Measurements from ENCODE around the gene MSH3.
"Not testable (repeated sequence)": the region's sequence is repeated elsewhere in the genome, so short reads cannot be mapped to it uniquely, and the experiment has no call there.

Gene MSH3

DNA sequence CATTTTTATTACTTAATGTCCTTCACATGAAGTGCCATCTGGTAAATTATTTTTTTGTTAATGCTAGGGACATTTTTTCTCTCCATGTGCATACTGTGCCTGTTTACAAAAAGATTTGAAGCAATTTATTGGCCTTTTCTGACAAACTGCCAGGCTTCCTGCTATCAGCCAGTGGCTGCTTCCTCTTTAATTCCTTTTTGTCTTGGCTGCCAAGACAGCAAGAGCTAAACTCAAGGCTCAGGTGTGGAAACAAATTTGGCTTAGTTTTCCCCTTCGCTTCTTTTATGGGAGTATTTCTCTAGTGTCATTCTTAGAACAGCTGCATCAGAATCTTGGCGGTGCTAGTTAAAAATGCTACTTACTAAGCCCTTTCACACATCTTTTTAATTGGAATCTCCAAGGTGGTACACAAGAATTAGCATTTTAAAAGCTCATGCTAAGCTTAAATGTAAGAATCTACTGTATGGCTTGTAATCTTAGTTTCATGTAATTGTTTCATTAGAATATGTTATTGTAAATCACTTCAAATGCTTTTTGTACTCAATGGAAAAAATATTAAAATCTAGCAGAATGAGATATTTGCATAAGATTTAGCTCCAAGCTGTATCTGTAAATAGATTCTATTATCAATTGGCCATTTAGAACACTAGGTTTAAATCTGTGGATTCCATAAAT, 171.5 kb downstream of the MSH3 start:
- Mint-ChIP-seq H3K9me3 (peaks cover 28% of the 10 kb centered on the region), H3K36me3 (ENCODE audit: low read depth) (peaks cover 72% of the 10 kb centered on the region), H3K4me3 (no peak overlapping the region), H3K4me1 (no peaks in the 10 kb centered on the region), H3K27me3 (no peaks in the 10 kb centered on the region), H3K27ac (no peak overlapping the region)
- DNase-seq (no peak), ATAC-seq (no peak)

DNA sequence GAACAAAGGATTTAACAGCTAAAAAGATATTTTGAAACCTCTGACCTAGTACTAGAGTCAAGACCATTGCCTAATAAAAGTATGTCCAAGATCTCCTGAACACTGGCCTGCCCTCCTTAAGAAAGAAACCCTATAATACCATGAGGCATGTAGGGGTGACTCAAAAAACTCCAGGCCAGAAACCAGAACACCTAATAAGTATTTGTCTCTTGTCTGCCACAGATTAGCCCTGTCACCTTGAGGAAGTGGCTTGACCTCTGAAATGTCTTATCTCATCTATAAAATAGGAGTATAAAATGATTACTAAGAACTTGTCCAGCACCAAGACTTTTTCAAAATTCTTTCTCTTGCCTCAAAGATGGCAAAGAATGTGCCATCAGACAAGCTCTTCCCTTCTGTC, 180.3 kb downstream of the MSH3 start:
- Mint-ChIP-seq H3K4me3 (no peak overlapping the region), H3K36me3 (ENCODE audit: low read depth) (peaks cover 26% of the 10 kb centered on the region), H3K27ac (no peak overlapping the region), H3K4me1 (peaks cover 31% of the 10 kb centered on the region), H3K9me3 (peaks cover 2% of the 10 kb centered on the region), H3K27me3 (no peaks in the 10 kb centered on the region)
- DNase-seq (no peak), ATAC-seq (no peak)

- DNase-seq = no peak
Measured at GRCh38 chr5:80835128-80835527, 180.7 kb downstream of the MSH3 start.

DNA sequence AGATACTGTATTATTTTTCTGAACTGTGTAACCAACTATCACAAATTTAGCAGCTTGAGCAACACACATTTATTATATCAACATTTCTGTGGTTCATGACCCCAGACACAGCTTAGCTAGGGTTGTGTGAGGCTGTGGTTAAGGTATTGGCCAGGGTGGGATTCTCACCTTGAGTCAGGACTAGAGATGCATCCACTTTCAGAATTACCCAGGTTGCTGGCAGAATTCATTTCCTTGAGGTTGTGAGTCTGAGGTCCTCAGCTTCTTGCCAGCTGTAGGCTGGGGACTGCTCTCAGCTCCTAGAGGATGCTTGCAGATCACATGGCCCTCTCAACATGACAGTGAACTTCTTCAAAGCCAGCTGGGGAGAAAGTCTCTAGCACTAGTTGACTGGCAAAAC, 183.2 kb downstream of the MSH3 start:
- H3K36me3 Mint-ChIP-seq (ENCODE audit: low read depth) = peaks cover 27% of the 10 kb centered on the region

More at GRCh38 chr5:80835128-80835527, 180.7 kb downstream of the MSH3 start:
- no peaks in the 10 kb centered on the region for H3K27me3 Mint-ChIP-seq
- H3K4me3 Mint-ChIP-seq = no peak overlapping the region
- H3K27ac Mint-ChIP-seq = no peak overlapping the region
- H3K36me3 Mint-ChIP-seq (ENCODE audit: low read depth) = peaks cover 22% of the 10 kb centered on the region
- peak; percentile 59 for ATAC-seq
- H3K9me3 Mint-ChIP-seq = no peaks in the 10 kb centered on the region
- peaks cover 31% of the 10 kb centered on the region for H3K4me1 Mint-ChIP-seq

GRCh38 chr5:80841026-80841797, 186.8 kb downstream of the MSH3 start:
- not testable (repeated sequence) for H3K4me3 Mint-ChIP-seq, DNase-seq, ATAC-seq, H3K27ac Mint-ChIP-seq, H3K27me3 Mint-ChIP-seq
- Mint-ChIP-seq H3K4me1 (peaks cover 28% of the 10 kb centered on the region), H3K36me3 (ENCODE audit: low read depth) (peaks cover 45% of the 10 kb centered on the region), H3K9me3 (peaks cover 18% of the 10 kb centered on the region)

More for the DNA sequence above, 183.2 kb downstream of the MSH3 start:
- Mint-ChIP-seq H3K9me3 (peaks cover 3% of the 10 kb centered on the region), H3K4me3 (no peak overlapping the region), H3K27me3 (no peaks in the 10 kb centered on the region), H3K4me1 (peaks cover 37% of the 10 kb centered on the region), H3K27ac (no peak overlapping the region)
- ATAC-seq (peak; percentile 96), DNase-seq (peak; percentile 27)

DNA sequence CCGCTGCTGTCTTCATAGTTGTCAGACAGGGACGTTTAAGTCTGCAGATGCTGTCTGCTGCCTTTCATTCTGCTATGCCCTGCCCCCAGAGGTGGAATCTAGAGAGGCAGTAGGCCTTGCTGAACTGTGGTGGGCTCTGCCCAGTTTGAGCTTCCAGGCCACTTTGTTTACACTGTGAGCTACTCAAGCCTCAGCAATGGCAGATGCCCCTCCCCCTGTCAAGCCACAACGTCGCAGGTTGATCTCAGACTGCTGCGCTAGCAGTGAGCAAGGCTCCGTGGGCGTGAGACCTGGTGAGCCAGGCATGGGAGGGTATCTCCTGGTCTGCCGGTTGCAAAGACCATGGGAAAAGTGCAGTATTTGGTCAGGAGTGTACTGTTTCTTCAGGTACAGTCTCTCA, 192.0 kb downstream of the MSH3 start:
- H3K27ac Mint-ChIP-seq, H3K27me3 Mint-ChIP-seq, H3K4me3 Mint-ChIP-seq, ATAC-seq, DNase-seq: not testable (repeated sequence)
- Mint-ChIP-seq H3K4me1 (peaks cover 13% of the 10 kb centered on the region), H3K36me3 (ENCODE audit: low read depth) (peaks cover 74% of the 10 kb centered on the region), H3K9me3 (peaks cover 41% of the 10 kb centered on the region)

GRCh38 chr5:80850168-80850567, 195.7 kb downstream of the MSH3 start:
- not testable (repeated sequence) for H3K27me3 Mint-ChIP-seq, DNase-seq, H3K27ac Mint-ChIP-seq, H3K4me3 Mint-ChIP-seq, ATAC-seq
- Mint-ChIP-seq H3K36me3 (ENCODE audit: low read depth) (peaks cover 57% of the 10 kb centered on the region), H3K9me3 (peaks cover 31% of the 10 kb centered on the region), H3K4me1 (peaks cover 19% of the 10 kb centered on the region)

DNA sequence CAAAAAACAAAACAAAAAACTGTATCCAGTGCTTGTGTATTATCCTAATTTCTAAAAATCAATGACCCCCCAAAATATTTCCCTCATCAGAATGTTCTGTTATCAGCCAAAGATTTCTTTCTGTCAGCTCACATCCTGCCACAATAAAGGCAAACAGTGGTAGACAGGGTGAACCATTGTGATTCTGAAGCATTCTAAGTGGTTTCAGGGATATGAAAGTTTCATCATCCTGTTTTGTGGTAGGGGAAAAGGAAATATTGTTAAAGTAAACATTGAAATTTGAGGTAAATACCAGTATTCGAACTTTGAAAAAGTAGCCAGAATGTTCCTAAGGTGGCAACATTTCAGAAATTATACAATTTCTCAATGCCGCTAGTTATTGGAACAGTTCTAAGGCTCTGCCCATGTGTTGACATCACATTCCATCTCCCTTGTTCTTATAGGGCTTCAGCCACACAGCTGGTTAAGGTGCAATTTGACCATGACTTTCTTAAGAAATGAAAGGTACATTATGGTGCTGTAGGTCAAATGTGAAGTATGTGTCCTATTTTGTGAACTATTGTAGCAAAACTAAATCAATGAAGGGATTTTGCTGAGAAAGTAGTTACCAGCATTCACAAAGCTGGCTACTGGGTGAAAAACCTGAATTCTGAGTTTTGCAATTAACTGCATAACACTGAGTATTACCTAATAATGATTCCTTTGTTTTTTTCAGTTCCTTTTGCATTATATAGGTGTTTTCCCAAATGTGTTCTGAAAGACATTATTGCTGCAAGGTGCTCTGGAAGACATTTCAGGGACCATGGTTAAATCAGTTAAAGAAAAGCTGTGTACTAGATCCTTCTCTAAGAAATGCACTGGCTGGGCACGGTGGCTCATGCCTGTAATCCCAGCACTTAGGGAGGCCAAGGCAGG, 198.1 kb downstream of the MSH3 start:
- H3K27ac Mint-ChIP-seq = peak overlapping the region; percentile 22
- peaks cover 60% of the 10 kb centered on the region for H3K36me3 Mint-ChIP-seq (ENCODE audit: low read depth)

DNA sequence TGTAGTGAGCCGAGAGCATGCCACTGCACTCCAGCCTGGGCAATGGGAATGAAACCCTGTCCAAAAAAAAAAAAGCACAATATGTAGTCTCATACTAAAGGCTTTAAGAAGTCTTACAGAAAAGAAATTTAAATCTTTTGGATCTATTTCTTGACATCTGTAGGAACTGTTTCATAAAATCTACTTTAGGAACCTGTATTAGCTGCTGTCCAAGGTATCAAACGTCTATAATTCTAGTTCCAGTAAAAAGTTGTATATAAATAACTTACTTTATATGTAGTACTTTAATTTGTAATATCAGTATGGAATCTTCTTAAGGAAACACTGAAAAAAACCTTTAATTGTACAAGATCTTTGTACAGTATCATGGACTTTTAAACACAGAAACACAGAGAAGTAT, 199.0 kb downstream of the MSH3 start:
- H3K4me3 Mint-ChIP-seq = no peak overlapping the region
- H3K36me3 Mint-ChIP-seq (ENCODE audit: low read depth) = peaks cover 55% of the 10 kb centered on the region
- no peaks in the 10 kb centered on the region for H3K27me3 Mint-ChIP-seq
- no peak overlapping the region for H3K27ac Mint-ChIP-seq
- DNase-seq (no peak), ATAC-seq (no peak)
- peaks cover 14% of the 10 kb centered on the region for H3K4me1 Mint-ChIP-seq
- peaks cover 27% of the 10 kb centered on the region for H3K9me3 Mint-ChIP-seq

More for the DNA sequence above, 198.1 kb downstream of the MSH3 start:
- Mint-ChIP-seq H3K27me3 (no peaks in the 10 kb centered on the region), H3K9me3 (peaks cover 30% of the 10 kb centered on the region), H3K4me3 (no peak overlapping the region), H3K4me1 (peaks cover 14% of the 10 kb centered on the region)
- no peak for DNase-seq
- ATAC-seq = no peak

DNA sequence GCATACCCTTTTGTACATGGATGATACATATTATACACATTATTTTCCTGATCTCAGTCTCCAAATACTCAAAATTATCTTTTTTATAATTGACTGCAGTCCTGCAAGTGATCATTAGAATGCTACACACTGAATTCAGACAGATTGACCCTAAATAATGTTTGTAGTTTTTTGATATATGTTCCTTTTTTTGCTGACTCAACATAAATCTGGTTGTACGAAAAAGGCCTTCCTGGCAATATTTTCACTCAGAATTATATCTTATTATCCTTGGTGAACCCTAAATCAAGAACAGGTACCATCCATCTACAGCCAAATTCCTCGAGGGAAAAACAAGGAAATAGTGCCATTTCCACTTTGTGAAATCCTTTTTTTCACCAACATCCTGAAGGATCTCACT, 200.1 kb downstream of the MSH3 start:
- H3K4me3 Mint-ChIP-seq = no peak overlapping the region
- DNase-seq (no peak), ATAC-seq (no peak)
- no peak overlapping the region for H3K27ac Mint-ChIP-seq
- H3K36me3 Mint-ChIP-seq (ENCODE audit: low read depth) = peaks cover 48% of the 10 kb centered on the region
- H3K9me3 Mint-ChIP-seq = peaks cover 22% of the 10 kb centered on the region
- no peaks in the 10 kb centered on the region for H3K27me3 Mint-ChIP-seq
- H3K4me1 Mint-ChIP-seq = peaks cover 14% of the 10 kb centered on the region

GRCh38 chr5:80860924-80861613, 206.6 kb downstream of the MSH3 start:
- DNase-seq = no peak
- H3K4me1 Mint-ChIP-seq = peaks cover 36% of the 10 kb centered on the region
- peaks cover 43% of the 10 kb centered on the region for H3K36me3 Mint-ChIP-seq (ENCODE audit: low read depth)
- no peak overlapping the region for H3K4me3 Mint-ChIP-seq
- no peak overlapping the region for H3K27ac Mint-ChIP-seq
- no peak for ATAC-seq
- peaks cover 6% of the 10 kb centered on the region for H3K9me3 Mint-ChIP-seq
- H3K27me3 Mint-ChIP-seq = no peaks in the 10 kb centered on the region

DNA sequence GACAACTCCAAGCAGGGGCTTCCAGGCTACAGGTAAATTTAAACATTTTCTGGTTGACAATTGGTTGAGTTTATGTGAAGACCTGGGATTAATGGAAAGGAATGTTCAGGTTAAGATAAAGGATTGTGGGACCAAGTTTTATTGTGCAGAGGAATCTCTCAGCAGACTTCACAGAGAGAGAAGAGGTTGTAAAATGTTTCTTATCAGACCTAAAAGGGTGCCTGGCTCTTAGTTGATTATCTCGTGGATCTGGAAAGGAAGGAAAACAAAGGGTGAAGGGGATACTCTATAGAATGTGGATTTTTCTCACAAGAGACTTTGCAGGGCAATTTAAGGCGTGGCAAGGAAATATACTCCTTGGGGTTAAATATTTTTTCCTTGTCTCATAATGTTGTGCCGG, 209.3 kb downstream of the MSH3 start:
- peaks cover 50% of the 10 kb centered on the region for H3K36me3 Mint-ChIP-seq (ENCODE audit: low read depth)
- H3K4me1 Mint-ChIP-seq = peaks cover 52% of the 10 kb centered on the region
- peaks cover 4% of the 10 kb centered on the region for H3K9me3 Mint-ChIP-seq
- H3K4me3 Mint-ChIP-seq = no peak overlapping the region
- DNase-seq (no peak), ATAC-seq (no peak)
- no peaks in the 10 kb centered on the region for H3K27me3 Mint-ChIP-seq
- H3K27ac Mint-ChIP-seq = peak overlapping the region; percentile 11

DNA sequence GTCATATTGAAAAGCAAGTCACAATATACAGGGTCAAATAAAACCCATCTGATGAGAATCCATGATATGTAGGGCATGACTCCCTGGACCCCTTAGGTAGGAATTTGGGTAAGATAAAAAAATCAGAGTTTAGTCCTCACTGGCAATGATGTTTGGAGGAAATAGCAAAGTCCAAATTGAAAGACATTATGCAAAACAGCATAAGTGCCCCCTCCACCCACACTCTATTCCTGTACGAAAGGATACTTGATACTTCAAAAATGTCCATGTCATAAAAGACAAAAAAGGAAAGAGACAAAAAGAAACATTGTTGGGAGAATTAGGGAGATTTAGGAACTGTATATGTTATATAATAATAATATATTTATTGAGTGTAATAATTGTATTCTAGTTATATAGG, 209.7 kb downstream of the MSH3 start:
- no peak for DNase-seq
- Mint-ChIP-seq H3K9me3 (peaks cover 4% of the 10 kb centered on the region), H3K27ac (peak overlapping the region; percentile 63), H3K36me3 (ENCODE audit: low read depth) (peaks cover 52% of the 10 kb centered on the region), H3K27me3 (no peaks in the 10 kb centered on the region), H3K4me3 (peak overlapping the region; percentile 53), H3K4me1 (peaks cover 54% of the 10 kb centered on the region)
- no peak for ATAC-seq

Measured in activated naive CD8-positive, alpha-beta T cell treated with anti-CD3 and anti-CD28 coated beads, Interleukin-2, amount 50 U/mL, for 24 hours (primary cell).